GM21786 (cell line): ENCODE measurements around the gene SEMA7A.

ENCODE experiments used
- ATAC-seq: cut with Tn5 transposase; IDR thresholded peaks from one replicate; pipeline ENCODE4 v1.9.1; 2021; ENCODE audit not compliant: unreplicated experiment

Gene SEMA7A

DNA sequence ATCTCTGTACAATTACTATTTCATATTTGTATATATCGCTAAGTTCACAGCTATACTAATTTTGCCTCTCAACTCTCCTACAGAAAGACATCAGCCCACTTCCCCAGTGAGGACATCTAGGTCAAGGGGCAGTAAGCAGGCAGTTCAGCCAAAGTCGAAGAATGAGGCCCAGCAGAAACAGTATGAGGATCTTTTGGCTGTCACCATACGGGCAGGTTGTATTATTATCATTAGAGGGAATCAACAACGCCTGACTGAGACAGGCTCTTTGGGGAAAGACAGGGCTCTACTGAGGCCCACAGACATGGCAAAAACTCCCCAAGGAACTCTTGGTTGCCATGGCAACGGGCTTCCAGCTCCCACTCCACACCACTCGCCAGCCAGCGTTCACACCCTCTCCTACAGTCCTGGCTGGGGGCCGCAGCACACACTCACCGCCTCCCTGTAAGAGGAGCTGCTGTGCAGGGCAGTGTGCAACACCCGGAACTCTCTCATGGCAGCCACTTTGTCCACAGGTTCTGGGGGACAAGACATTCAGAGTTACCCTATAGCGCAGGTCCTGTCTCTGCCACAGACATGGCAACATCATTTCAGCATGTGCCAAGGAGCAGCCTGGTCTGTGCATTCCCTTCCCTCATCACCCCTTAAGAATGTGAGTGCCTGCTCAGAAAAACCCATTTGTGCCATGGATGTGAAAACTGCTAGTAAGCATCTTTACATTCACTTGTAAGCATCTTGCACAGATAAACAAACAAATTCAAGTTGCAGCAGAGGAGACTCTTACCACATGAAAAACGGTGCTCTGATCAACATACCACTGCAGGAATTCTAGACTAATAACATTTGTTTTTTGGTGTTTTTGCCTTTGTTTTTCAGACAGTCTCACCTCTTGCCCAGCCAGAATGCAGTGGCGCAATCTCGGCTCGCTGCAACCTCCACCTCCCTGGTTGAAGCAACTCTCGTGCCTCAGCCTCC lies 18.4 kb upstream of the SEMA7A start:
- no peak for ATAC-seq

- ATAC-seq, result no peak
Measured at GRCh38 chr15:74451322-74451721, 17.6 kb upstream of the SEMA7A start.

GRCh38 chr15:74449643-74450205 lies 16.0 kb upstream of the SEMA7A start:
- no peak for ATAC-seq

- no peak for ATAC-seq
Measured at GRCh38 chr15:74449095-74449494, 15.3 kb upstream of the SEMA7A start.

DNA sequence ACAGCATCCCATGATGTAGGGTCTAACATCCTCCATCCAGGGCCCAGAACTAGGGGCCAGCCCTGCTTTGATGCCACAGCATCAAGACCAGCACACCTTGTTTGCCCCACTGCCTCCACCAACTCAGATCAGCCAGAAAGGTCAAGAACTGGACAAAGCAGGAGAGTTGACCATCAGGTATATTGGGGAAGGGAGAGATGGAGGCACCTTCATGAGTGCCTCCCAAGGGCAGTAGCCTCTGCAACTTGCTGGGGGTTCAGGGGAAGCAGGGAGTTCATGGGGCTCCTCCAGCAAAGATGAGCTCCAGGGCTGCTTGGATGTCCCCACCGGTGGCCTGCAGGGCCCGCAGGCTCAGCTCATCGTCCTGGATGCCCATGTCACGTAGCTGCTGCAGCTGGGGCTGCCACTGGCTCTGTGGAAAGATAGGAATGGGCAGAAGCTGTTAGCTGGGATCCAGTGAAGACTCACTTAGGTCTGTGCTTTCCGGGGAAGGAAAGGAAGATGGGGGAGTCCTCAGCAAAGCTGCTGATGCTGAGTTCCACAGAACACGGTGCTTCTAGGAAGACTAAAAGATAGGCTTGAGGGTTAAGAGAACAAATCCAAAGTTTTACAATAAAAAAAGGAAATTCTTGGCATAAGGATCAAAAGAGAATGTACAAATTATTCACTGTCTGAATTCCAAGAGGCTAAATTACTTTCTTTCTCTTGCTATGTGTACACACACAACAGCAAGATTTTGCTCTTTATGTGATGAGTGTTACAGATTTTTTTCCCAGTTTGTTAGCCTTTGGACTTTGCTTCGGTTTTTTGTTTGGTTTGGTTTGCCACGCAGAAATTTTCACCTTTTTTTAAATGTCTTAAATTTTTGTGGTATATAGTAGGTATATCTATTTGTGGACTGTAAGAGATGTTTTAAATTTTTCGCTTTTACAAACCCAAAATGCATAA lies 12.3 kb upstream of the SEMA7A start:
- ATAC-seq, result no peak

DNA sequence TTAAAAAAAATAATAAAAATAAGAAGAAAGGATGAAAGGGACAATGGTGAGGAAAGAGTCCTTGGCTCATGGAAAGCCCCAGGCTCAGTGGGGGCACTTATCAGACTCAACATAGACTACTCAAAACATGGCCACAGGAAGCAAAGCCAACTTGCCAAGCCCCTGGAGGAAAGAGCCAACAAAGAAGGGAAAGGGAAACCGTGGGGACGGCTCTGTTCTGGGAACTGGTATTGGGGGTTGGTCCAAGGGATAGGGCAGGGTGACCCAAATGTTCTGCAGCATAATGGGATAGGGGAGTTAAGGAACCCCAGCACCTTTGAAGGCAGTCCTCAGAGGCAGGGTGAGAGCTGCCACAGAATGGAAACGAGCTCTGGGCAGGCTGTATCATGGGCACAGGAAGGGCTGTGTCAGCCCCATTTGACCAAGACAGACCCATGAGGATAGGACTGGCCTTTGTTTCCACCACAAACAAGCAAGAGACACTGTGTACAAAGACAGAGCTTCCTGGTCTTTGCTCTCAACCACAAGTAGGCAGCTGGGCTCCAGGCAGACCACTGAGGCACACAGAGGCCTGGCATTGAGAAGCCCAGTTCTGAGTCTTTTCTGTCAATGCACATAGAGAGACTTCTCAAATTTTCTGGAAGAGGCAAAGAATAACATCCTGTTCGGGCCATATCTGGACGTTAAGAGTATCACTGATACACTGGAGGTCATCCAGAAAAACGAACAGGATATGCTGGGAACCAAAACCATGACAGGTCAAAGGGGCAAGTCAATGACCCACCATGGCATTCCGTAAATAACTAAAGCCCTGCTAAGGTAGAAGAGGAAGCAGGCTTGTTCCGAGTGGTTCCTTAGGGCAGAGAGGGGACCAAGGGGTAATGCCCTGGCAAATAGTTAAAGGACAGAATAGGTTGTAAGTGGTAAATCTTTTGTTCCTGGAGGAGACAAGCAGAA lies 10.6 kb upstream of the SEMA7A start:
- ATAC-seq, result no peak

DNA sequence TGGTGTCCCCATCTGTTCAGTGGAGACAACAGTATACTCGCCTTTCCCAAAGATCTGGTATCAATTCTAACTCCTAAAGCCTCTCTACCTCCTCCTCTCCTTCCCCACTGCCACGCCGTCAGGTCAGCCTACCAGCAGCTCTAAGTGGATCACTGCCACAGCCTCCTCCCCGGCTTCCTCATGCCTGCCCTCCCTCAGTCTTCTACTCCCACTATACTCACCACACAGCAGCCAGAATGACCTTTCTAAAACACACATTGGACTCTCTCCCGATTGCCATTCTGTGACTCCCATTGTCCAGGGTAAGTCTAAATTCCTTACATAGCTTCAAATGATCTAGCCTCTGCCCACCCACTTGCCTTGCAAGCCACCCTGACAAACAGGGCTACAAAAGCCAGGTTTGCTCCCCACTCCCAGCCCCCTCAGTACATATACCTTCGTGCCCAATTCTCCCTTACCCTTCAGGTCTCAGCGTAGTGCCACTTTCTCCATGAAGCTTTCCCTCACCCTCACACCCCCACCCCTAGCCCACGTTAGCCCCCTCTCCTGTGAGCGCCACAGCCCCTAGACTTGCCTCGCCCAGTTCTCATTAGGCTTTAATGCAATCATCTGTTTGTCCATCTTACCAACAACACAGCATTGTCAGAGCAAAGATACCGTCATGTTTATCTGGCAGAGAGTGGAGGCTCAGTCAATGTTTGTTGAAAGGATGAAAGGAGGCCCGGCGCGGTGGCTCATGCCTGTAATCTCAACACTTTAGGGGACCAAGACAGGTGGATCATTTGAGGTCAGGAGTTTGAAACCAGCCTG lies 9.5 kb upstream of the SEMA7A start:
- no peak for ATAC-seq

DNA sequence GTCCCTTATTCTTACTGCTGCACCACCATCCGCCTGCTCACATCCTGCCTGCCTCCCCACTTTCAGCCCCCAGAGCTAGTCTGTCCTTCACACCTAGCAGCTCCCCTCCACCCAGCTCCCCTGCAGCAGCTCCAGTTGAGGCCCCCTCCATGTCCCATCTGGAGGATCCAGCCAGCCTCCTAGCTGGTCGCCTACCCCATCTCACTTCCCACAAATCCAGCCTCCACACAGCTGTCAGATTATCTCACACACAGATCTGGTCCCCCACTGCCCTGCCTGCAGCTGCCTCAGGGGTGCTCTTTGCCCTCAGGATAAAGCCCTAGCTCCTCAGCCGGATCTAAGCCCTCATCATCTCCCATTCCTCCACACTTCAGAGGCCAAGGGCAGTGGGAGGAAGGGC lies 8.8 kb upstream of the SEMA7A start:
- no peak for ATAC-seq

DNA sequence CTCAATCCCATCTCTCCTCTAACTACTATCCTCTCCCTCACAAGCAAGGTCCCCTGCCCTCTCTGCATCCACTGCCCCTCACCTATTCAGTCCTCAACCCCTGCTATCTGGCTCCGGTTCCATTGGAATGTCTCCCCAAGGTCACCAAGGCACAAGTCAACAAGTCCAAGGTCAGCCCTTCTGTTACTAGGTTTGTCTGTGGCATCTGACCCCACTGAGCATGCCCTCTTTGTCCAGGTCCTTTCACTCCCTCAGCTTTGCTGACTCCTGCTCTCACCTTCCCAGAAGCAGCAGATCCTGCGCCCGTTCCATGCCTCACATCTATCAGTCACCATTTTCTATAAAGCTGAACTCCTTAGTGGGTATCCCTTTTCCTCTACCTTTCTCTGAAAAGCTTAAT lies 8.3 kb upstream of the SEMA7A start:
- ATAC-seq, result no peak

GRCh38 chr15:74441248-74441941 lies 7.6 kb upstream of the SEMA7A start:
- no peak for ATAC-seq

DNA sequence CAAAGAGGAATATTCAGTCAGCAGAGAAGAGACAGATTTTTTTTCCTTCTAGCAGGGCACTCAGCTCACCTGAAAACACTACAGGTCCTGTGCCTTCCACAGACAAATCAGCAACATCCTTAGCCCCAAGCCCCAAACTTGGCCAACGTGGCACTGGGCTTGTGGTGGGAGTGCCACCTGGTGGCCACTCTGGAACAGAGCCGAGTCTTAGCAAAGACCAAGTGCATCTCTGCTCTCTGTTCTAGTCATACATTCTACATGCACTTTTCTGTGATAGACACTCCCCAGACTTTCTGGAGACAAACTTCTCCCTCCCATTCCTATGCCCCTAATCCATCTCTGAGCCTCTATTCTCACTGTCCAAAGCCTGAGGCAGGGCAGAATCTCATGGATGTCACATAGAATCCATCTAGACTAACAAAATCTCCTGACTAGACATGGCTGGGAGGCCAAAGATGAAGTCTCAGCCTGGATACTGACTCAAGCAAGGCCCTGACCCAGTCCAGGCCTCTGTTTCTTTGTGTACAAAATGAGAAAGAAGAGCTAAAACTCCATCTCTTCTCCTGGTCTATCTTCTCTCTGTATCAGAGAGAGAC lies 5.1 kb upstream of the SEMA7A start:
- no peak for ATAC-seq

DNA sequence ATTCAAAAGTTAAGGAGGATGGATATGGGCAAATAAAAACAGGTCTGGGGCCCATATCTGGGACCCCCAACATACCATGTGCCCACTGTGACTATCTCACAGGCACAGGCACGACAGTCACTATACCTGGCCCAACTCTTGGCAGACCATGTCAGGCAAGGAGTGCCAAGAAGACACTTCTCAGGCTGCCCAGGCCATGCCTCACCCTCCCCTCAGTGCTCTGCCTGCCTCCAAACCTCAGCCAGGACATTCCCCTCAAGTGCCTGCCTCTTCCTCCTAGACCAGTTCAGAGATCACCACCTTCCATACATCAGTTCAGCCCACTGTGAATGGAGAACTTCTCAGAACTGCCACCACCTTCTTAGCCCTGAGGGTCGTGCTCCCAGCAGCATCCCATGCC lies 4.4 kb upstream of the SEMA7A start:
- ATAC-seq, result no peak

- ATAC-seq, result no peak
Measured at GRCh38 chr15:74434263-74435136, 742 bp upstream of the SEMA7A start.

DNA sequence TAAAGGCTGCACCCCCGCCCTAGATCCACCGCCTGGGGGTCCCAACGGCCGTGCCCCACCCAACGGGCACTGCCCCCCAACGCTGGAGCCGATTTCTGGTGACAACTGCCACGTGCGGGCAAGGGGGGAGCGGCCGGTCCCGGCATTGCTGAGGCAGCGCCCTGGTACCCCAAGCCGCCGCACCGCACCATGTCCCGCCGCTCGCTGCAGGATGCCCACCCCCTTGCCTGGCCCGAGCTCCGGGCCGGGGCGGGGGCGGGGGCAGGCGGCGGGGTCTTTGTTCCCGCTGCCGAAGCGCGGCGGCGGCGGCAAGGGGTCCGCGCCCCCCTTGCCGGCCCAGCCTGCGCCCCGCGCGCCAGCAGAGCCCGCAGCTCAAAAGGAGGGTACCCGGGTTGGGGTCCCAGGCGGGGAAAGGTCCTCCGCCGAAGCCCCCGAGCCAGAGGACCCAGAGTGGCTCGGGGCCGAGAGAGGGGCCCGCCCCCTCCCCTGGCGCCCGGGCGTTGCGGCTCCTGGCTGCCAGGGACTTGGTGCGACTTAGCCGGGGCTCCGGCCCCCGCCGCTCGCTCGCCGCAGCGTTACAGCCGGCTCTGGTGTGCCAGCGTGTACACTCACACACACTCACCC lies 678 bp downstream of the SEMA7A start:
- no peak for ATAC-seq

- ATAC-seq, result no peak
Measured at GRCh38 chr15:74432271-74432967, 1.3 kb downstream of the SEMA7A start.

DNA sequence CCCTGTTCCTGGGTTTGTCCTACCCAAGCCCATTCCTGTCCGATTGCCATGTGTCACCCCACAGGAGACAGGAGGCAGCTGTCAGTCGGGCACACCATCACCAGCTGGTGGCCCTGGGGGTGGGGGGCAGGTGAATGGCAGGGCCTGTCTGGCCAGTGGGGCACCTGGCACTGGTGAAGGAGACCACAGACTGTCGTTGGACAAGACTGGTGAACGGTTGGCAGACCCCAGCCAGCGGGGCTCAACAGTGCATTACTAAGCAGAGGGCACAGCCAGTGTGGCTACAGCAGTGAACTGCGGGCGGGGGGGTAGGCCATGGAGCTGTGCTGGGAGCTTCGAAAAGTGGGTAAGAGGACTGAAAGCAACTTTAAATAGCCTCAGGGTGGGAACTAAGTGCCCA lies 2.1 kb downstream of the SEMA7A start:
- no peak for ATAC-seq
